ENCODE data around the gene CDK19.

Gene CDK19

DNA sequence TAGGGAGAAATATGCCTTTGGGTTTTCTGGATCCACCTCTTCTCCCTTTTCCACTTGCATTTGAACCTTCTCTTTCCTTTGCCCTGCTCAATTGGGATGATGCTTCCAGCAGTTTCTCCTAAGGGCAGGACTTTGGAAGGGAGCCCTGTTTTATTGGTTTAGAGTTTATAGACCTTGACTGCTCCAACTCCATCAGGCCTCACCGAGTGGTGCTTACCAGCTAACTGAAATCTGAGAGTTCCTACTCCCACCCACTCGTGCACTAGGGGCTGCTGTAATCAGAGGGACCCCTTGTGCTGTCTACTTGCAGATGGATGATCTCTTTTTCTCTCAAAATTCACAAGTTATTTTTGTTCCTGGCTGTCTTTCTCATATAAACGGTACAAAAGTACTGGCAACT is 217.5 kb downstream of the CDK19 start:
- H3K4me3 ChIP-seq (replicated peaks; ENCODE audit: low read depth, low read length) = no peak overlapping the region
- H3K36me3 ChIP-seq (ENCODE audit: control insufficient read depth, insufficient read depth, low read length) = no peaks in the 10 kb centered on the region
- H3K27me3 ChIP-seq (replicated peaks; ENCODE audit: control insufficient read depth, insufficient read depth, low read length) = no peaks in the 10 kb centered on the region
- TF ChIP-seq, protein P1, sequence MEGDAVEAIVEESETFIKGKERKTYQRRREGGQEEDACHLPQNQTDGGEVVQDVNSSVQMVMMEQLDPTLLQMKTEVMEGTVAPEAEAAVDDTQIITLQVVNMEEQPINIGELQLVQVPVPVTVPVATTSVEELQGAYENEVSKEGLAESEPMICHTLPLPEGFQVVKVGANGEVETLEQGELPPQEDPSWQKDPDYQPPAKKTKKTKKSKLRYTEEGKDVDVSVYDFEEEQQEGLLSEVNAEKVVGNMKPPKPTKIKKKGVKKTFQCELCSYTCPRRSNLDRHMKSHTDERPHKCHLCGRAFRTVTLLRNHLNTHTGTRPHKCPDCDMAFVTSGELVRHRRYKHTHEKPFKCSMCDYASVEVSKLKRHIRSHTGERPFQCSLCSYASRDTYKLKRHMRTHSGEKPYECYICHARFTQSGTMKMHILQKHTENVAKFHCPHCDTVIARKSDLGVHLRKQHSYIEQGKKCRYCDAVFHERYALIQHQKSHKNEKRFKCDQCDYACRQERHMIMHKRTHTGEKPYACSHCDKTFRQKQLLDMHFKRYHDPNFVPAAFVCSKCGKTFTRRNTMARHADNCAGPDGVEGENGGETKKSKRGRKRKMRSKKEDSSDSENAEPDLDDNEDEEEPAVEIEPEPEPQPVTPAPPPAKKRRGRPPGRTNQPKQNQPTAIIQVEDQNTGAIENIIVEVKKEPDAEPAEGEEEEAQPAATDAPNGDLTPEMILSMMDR (IDR thresholded peaks at IDR 0.05; ENCODE audit: insufficient read depth, low read length, poor library complexity, severe bottlenecking) = no peak
- DNase-seq (ENCODE audit: extremely low read depth, insufficient read length) = no peak

DNA sequence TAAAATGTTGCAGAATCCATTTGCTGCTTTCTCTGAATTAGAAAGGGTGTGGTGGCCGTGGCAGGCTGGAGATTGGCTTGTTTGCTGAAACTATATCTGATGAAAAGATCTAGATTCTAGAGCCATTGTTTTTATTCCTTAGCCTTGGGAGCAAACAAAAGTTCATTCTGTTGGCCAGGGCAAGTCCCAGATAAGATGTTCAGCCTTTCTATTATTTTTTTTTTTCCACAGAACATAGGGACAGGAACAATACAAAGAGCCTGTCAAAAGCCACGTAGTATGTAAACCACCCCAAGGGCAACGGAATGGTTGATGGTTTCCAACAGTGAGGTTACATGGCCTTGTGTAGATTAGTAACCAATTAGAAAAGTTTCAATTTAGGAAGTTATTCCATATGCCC is 218.9 kb downstream of the CDK19 start:
- Histone ChIP-seq H3K27me3 (replicated peaks; ENCODE audit: control insufficient read depth, insufficient read depth, low read length) (no peaks in the 10 kb centered on the region), H3K36me3 (ENCODE audit: control insufficient read depth, insufficient read depth, low read length) (no peaks in the 10 kb centered on the region), H3K4me3 (replicated peaks; ENCODE audit: low read depth, low read length) (no peak overlapping the region)
- DNase-seq (ENCODE audit: extremely low read depth, insufficient read length) = no peak
- TF ChIP-seq, protein P1 (IDR thresholded peaks at IDR 0.05; ENCODE audit: insufficient read depth, low read length, poor library complexity, severe bottlenecking) = no peak

DNA sequence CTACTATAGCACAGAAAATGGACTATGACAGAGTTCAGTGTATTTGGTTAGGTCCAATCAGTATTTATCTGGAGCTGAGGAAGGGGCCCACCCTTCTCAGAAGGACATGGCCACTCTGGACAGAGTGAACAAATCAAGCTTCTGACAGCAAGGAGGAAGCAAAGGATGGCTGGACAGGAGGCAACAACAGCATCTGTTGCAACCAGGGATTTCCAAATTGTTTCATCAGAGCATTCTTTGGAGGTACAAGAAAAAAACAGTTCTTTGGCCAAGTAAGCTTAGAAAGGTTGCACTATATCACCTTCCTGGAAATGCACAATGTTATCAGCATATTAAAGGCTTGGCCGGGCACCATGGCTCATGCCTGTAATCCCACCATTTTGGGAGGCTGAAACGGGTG is 220.2 kb downstream of the CDK19 start:
- no peak for DNase-seq (ENCODE audit: extremely low read depth, insufficient read length)
- H3K27me3 ChIP-seq (replicated peaks; ENCODE audit: control insufficient read depth, insufficient read depth, low read length) = no peaks in the 10 kb centered on the region
- TF ChIP-seq, protein P1 (IDR thresholded peaks at IDR 0.05; ENCODE audit: insufficient read depth, low read length, poor library complexity, severe bottlenecking) = no peak
- H3K36me3 ChIP-seq (ENCODE audit: control insufficient read depth, insufficient read depth, low read length) = no peaks in the 10 kb centered on the region
- H3K4me3 ChIP-seq (replicated peaks; ENCODE audit: low read depth, low read length) = no peak overlapping the region

DNA sequence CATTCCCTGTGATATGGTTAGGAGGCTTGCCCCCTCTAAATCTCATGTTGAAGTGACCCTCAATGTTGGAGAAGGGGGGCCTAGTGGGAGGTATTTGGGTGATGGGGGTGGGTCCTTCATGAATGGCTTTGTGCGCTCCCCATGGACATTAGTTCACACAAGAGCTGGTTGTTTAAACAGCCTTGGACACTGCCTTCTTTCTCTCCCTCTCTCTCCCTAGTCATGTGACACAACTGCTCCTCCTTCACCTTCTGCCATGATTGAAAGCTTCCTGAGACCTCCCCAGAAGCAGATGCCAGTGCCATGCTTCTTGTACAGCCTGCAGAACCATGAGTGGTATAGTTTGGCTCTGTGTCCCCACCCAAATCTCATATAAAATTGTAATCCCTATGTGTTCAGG is 221.6 kb downstream of the CDK19 start:
- TF ChIP-seq, protein P1 (IDR thresholded peaks at IDR 0.05; ENCODE audit: insufficient read depth, low read length, poor library complexity, severe bottlenecking) = no peak
- no peak overlapping the region for H3K4me3 ChIP-seq (replicated peaks; ENCODE audit: low read depth, low read length)
- no peaks in the 10 kb centered on the region for H3K36me3 ChIP-seq (ENCODE audit: control insufficient read depth, insufficient read depth, low read length)
- DNase-seq (ENCODE audit: extremely low read depth, insufficient read length) = no peak
- no peaks in the 10 kb centered on the region for H3K27me3 ChIP-seq (replicated peaks; ENCODE audit: control insufficient read depth, insufficient read depth, low read length)

DNA sequence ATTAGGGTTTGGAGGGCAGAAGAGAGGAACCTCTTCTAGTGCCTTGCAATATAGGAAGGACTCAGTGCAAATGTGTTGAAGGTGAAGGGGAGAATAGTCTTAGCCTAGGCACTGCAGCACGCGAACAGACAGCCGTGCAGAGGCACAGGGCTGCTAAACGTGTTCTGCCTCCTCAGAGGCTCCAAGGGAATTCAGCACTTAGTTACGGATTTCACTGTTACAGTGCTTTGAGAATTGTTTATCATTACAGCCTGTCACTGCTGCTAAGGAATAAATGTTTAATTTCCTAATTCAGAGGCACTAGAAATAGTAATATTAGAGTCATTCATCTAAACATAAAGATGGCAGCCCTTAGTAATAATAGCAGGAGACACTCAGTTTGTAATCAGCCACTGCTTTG is 222.5 kb downstream of the CDK19 start:
- H3K27me3 ChIP-seq (replicated peaks; ENCODE audit: control insufficient read depth, insufficient read depth, low read length) = no peaks in the 10 kb centered on the region
- no peaks in the 10 kb centered on the region for H3K36me3 ChIP-seq (ENCODE audit: control insufficient read depth, insufficient read depth, low read length)
- TF ChIP-seq, protein P1 (IDR thresholded peaks at IDR 0.05; ENCODE audit: insufficient read depth, low read length, poor library complexity, severe bottlenecking) = no peak
- H3K4me3 ChIP-seq (replicated peaks; ENCODE audit: low read depth, low read length) = no peak overlapping the region
- DNase-seq (ENCODE audit: extremely low read depth, insufficient read length) = no peak

DNA sequence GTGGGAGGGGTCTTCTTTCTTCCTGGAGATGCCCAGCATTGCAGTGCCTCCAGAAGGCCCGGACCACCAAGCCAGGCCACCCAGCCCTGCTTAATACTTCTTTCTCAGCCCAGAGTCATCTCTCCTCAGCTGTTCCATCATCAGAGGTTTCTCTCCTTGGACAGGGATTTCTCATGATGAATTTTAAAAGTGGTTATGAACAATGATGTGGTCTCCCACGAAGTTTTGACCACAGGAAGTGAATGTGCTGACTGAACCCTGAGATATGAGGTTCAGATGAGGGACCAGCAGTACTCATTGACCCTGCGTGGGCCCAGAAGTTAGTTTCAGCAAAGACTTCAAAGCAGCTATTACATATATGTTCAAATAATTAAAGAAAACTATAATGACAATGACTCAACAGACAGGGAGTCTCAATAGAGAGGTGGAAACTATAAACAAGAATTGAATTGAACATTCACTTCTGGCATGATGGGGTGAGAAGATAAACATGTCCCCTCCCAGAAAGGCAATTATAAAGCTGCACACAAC is 224.4 kb downstream of the CDK19 start:
- peak; percentile 36 for DNase-seq (ENCODE audit: extremely low read depth, insufficient read length)
- Histone ChIP-seq H3K4me3 (replicated peaks; ENCODE audit: low read depth, low read length) (no peak overlapping the region), H3K27me3 (replicated peaks; ENCODE audit: control insufficient read depth, insufficient read depth, low read length) (no peaks in the 10 kb centered on the region; the same call in 1 of the 2 replicates), H3K36me3 (ENCODE audit: control insufficient read depth, insufficient read depth, low read length) (no peaks in the 10 kb centered on the region)
- TF ChIP-seq, protein P1 (IDR thresholded peaks at IDR 0.05; ENCODE audit: insufficient read depth, low read length, poor library complexity, severe bottlenecking) = no peak

Data from GM06990 (cell line).